HG03342 (cell line): ENCODE data around the gene BBOX1.

Experiments
- ATAC-seq: cut with Tn5 transposase; IDR thresholded peaks from one replicate; pipeline ENCODE4 v1.9.1; 2021; ENCODE audit warnings: mild to moderate bottlenecking, moderate library complexity; ENCODE audit not compliant: unreplicated experiment

Gene BBOX1

GRCh38 chr11:27025312-27025955 is 15.2 kb upstream of the BBOX1 start:
- no peak for ATAC-seq

- ATAC-seq: no peak
Observed at GRCh38 chr11:27025957-27026733, 14.5 kb upstream of the BBOX1 start.

DNA sequence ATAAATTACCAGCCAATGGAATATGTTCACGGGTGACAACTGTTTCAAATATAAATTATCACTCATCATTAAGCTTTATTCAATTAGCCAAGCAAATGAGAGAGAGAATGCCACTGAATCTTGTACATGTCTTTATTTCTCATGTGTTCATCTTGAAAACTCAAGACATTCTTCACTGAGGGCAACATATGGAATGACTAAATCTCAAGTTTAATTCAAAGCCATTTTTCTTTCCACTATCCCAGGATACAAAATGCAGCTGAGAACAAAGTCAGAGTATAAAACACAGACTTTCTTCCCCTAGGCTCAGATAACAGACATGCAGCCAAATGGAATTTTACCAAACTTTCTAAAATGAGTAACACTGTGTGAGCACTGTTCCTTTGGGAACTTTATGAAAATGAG is 12.1 kb upstream of the BBOX1 start:
- no peak for ATAC-seq

- ATAC-seq: no peak
Observed at GRCh38 chr11:27029966-27030365, 10.6 kb upstream of the BBOX1 start.

DNA sequence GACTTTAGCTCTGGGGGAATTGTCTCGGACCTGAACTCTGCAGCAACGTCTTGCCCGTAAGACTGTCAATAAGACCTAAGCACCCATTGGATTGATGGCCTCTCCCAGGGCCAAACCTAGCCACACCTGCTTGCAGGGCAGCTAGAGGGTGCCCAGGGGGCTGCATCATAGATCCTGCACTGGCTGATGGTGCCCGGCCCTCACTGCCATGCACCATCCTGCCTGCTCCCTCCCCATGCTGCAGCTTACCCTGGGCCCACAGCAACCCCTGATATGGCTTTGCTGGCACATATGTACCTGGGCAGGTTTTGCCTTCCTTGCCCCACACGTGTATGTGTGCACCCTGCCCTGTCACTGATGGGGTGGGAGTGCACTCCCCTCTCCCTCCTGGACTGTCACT is 8.9 kb upstream of the BBOX1 start:
- ATAC-seq: no peak

- no peak for ATAC-seq
Observed at GRCh38 chr11:27039873-27040272, 742 bp upstream of the BBOX1 start.

DNA sequence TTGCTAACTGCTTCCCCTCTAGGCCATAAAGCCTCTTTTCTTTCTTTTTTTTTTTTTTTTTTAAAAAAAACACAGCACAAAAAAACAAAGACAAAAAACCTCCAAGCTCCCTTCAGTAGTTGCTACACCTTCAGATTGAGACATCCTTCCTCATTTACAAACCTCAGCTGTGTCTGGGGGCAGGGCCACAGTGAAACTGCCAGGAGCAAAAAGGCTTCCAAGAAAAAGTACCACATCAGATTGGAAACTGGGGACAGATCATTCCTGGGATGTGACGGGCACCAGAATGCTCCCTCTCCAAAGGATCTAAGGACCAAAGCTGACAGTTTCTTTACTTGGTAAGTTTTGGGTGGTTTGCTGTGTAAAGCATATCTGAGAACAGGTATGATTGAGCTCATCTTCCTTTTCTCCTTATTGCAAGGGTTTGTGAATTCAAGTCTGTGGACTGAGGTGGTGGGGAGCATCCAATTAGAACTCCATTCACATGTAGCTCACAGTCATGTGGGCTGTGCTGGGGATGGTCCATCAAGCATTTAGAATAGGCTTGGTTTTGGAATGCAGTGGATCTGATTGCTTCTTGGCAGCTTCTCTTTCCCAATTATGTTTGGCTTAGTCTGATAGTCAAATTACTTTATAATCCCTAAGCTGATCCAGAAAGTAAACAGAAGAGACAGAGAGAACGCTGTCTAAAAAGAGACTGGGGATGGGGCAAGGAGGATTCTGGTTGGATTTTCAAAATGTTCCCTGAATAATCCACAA is 705 bp downstream of the BBOX1 start:
- ATAC-seq: no peak

DNA sequence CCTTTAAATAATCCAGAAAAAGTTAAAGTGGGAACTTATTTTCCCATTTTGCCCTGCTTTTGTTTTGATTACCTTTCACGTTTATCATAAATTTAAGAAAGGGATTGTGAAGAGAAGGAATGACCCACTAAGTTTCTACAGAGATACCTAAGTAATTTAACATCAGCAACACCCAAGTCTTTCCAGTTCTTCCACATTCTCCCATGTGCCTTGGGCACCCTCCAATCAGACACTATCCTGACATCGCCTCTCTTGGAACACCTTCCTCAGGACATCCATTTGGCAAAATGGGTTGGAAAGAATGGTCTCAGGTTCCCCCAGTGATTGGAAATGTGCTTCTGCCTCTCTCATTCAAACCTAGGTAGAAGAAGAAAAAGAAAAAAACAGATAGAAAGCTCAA is 6.3 kb downstream of the BBOX1 start:
- ATAC-seq: no peak

GRCh38 chr11:27052668-27053067 is 12.1 kb downstream of the BBOX1 start:
- ATAC-seq: no peak

DNA sequence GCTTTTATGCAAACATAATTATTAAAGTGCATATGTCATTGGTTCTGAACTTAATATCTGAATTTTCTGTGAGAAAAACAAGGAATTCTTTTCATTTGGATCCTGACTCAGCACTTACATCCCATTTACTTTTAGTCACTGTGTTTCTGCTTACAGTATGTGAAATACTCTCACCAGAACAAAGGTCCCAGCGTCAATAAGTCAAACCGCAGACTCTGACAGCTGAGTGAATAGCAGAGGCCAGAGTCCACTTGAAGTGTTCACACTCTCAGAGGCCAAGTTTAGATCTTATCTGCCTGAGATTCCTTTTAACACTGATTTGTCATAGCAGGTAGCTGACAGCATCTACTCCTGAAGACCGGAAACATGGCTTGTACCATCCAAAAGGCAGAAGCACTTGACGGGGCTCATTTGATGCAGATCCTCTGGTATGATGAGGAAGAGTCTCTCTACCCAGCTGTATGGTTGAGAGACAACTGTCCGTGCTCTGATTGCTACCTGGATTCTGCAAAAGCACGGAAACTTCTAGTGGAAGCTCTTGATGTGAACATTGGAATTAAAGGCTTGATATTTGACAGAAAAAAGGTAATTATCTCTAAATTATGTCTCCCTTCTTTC is 14.6 kb downstream of the BBOX1 start:
- ATAC-seq: no peak

- ATAC-seq: no peak
Observed at GRCh38 chr11:27057091-27057780, 16.6 kb downstream of the BBOX1 start.

DNA sequence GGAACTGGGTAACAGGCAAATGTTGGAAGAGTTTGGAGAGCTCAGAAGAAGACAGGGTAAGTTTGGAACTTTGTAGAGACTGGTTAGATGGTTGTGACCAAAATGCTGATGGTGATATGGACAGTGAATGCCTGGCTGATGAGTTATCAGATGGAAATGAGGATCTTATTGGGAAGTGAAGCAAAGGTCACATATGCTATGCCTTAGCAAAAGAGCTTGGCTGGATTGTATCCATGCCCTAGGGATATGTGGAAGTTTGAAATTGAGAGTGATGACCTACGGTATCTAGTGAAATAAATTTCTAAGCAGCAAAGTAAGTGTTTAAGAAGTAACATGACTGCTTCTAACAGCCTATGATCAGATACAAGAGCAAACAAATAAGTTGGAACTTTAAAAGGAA is 17.8 kb downstream of the BBOX1 start:
- no peak for ATAC-seq

GRCh38 chr11:27059431-27059830 is 18.8 kb downstream of the BBOX1 start:
- no peak for ATAC-seq

- no peak for ATAC-seq
Observed at GRCh38 chr11:27060816-27061460, 20.3 kb downstream of the BBOX1 start.

GRCh38 chr11:27061461-27061821 is 20.8 kb downstream of the BBOX1 start:
- no peak for ATAC-seq

- no peak for ATAC-seq
Observed at GRCh38 chr11:27064086-27064485, 23.5 kb downstream of the BBOX1 start.

DNA sequence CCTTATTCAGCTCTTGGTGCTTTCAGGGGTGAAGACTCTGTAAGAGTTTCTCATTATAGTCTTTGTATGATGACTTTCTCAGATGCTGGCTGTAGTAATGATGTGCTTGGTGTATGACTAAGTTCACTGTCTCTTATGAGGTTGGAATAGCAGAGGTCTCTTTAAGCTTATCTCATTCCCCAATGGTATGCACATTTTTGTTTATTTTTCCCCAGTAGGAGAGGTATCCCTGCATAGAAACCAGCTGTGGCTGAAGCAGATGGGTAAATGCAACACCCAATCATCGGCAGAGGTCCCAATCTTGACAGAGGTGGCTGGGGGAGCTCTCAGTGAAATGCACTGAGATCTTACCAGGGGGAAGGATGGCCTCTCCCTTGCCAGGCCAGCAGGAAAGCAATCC is 34.6 kb downstream of the BBOX1 start:
- ATAC-seq: no peak

GRCh38 chr11:27075655-27076054 is 35.0 kb downstream of the BBOX1 start:
- no peak for ATAC-seq

DNA sequence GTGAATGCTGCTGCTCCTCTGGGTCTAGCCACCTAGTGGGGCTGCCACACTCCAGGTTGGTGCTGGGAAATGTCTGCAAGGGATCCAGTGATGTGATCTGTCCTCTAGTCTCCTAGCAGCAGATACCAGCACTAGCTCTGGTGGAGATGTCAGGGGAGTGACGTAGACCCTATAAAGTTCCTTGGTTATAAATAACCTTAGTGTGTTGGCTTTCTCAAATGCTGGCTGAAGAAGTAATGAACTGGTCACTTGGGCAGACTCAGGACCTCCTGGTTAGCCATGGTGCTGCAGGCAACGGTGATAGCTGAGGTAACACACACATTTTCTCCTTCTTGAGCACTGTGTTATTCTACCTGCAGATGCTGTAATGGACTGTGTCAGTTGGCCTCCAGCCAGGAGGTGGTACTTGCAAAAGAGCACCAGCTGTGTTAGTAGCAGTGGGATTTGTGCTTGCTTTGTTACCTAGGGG is 35.5 kb downstream of the BBOX1 start:
- ATAC-seq: no peak

- no peak for ATAC-seq
Observed at GRCh38 chr11:27081056-27081455, 40.4 kb downstream of the BBOX1 start.
